Endodermal cell (in vitro differentiated cells): ENCODE data around the gene LRR1. TPM values are rescaled to one million over a fixed set of nuclear protein-coding genes. Genes with fewer than 3 reads are reported as not detected.

Experiments used
- DNase-seq: peaks from one replicate; pipeline ENCODE4 v3.0.0-alpha.2; 2017
- H3K27ac ChIP-seq: 2 replicates; pipeline ENCODE4 v1.5.1; 2013; ENCODE audit warnings: mild to moderate bottlenecking, low read depth, low read length, moderate library complexity
- H3K27me3 ChIP-seq: 2 replicates; pipeline ENCODE4 v1.6.1; 2013; ENCODE audit warnings: mild to moderate bottlenecking, low read length, moderate library complexity; ENCODE audit not compliant: insufficient read depth, control insufficient read depth, poor library complexity, severe bottlenecking
- H3K36me3 ChIP-seq: 2 replicates; pipeline ENCODE4 v1.7.0; 2013; ENCODE audit warnings: mild to moderate bottlenecking, low read length, moderate library complexity; ENCODE audit not compliant: control insufficient read depth, insufficient read depth
- H3K4me1 ChIP-seq: one replicate; pipeline ENCODE4 v1.7.0; 2013; ENCODE audit warnings: low read length; ENCODE audit not compliant: control insufficient read depth, insufficient read depth
- H3K4me3 ChIP-seq: 2 replicates; pipeline ENCODE4 v1.5.1; 2013; ENCODE audit warnings: mild to moderate bottlenecking, low read length, moderate library complexity
- H3K9ac ChIP-seq: 2 replicates; pipeline ENCODE4 v1.6.1; 2013; ENCODE audit warnings: mild to moderate bottlenecking, low read length, moderate library complexity; ENCODE audit not compliant: poor library complexity, severe bottlenecking; ENCODE audit errors: extremely low read depth
- H3K9me3 ChIP-seq: 2 replicates; pipeline ENCODE4 v1.6.1; 2013; ENCODE audit warnings: mild to moderate bottlenecking, low read length, moderate library complexity; ENCODE audit not compliant: control insufficient read depth
- H3K27ac Mint-ChIP-seq: 2 replicates; pipeline ENCODE4 v1.8.0; 2020; ENCODE audit warnings: mixed read lengths
- H3K27me3 Mint-ChIP-seq: 2 replicates; pipeline ENCODE4 v1.8.0; 2021; ENCODE audit warnings: mild to moderate bottlenecking, mixed read lengths; ENCODE audit not compliant: insufficient read depth
- H3K36me3 Mint-ChIP-seq: 2 replicates; pipeline ENCODE4 v1.8.0; 2020; ENCODE audit warnings: low read depth, mixed read lengths
- H3K4me1 Mint-ChIP-seq: 2 replicates; pipeline ENCODE4 v1.8.0; 2020; ENCODE audit warnings: mixed read lengths
- H3K4me3 Mint-ChIP-seq: 2 replicates; pipeline ENCODE4 v1.8.0; 2020; ENCODE audit warnings: mild to moderate bottlenecking, moderate library complexity, mixed read lengths
- H3K9me3 Mint-ChIP-seq: 2 replicates; pipeline ENCODE4 v1.8.0; 2020; ENCODE audit warnings: mild to moderate bottlenecking, mixed read lengths
- CTCF ChIP-seq: fragments of 200-600 bp; sonication (generic); conservative IDR thresholded peaks from 2 replicates; pipeline ENCODE4 v1.5.0; 2021; ENCODE audit warnings: antibody characterized with exemption, mild to moderate bottlenecking
- WGBS, 2 experiments: methylation state at CpG; one replicate each; pipeline versions ENCODE4 v1.1.5 to v1.1.7; 2013; ENCODE audit warnings: missing lambda C conversion rate in 2 of 2, mixed read lengths in 1 of 2; ENCODE audit not compliant: insufficient coverage in 1 of 2, insufficient read length in 1 of 2; 5-methylcytosine and 5-hydroxymethylcytosine counted together
- total RNA-seq, 2 donors: library from RNA; stranded (reverse); fragmentation: NEBNext Ultra II Directional in 1 of 2; extraction: Animal tissue kit (Norgen Biotek cat#: 25700) in 1 of 2; gene quantifications; 2 replicates in 1 of 2; 3 replicates in 1 of 2; pipeline ENCODE4 v1.2.1, GENCODE V29; 2021

LRR1 gene
- total RNA-seq, 2 donors from 2014 or later: 20.4 to 22.9 TPM

GRCh38 chr14:49593016-49593415 is 5.7 kb upstream of the LRR1 start:
- H3K4me3 Mint-ChIP-seq: no peak overlapping the region
- H3K27ac ChIP-seq: no peak overlapping the region
- no peak for TF ChIP-seq CTCF
- no peaks in the 10 kb centered on the region for H3K36me3 Mint-ChIP-seq
- H3K9ac ChIP-seq: no peak overlapping the region
- no peaks in the 10 kb centered on the region for H3K4me1 ChIP-seq
- H3K27ac Mint-ChIP-seq: no peak overlapping the region
- H3K36me3 ChIP-seq: no peaks in the 10 kb centered on the region
- H3K9me3 ChIP-seq: no peaks in the 10 kb centered on the region
- 97% methylated on average over 3 of the region's 3 CpGs; no CpG with 5 or more reads in 1 of the 2 experiments for WGBS, 2 experiments
- peaks cover 5% of the 10 kb centered on the region for H3K4me1 Mint-ChIP-seq
- no peak for DNase-seq
- H3K27me3 ChIP-seq: no peaks in the 10 kb centered on the region
- no peak overlapping the region for H3K4me3 ChIP-seq
- peaks cover 7% of the 10 kb centered on the region for H3K27me3 Mint-ChIP-seq
- no peaks in the 10 kb centered on the region for H3K9me3 Mint-ChIP-seq

- Mint-ChIP-seq H3K4me1 (peaks cover 5% of the 10 kb centered on the region), H3K36me3 (no peaks in the 10 kb centered on the region), H3K27ac (no peak overlapping the region), H3K4me3 (no peak overlapping the region), H3K9me3 (no peaks in the 10 kb centered on the region), H3K27me3 (peaks cover 7% of the 10 kb centered on the region)
- no peak overlapping the region for H3K27ac ChIP-seq
- no peaks in the 10 kb centered on the region for H3K36me3 ChIP-seq
- 85 to 100% methylated on average over 3 to 4 of the region's 4 CpGs for whole genome bisulfite sequencing, 2 experiments
- H3K9ac ChIP-seq: no peak overlapping the region
- H3K27me3 ChIP-seq: no peaks in the 10 kb centered on the region
- H3K4me3 ChIP-seq: no peak overlapping the region
- DNase-seq: no peak
- no peaks in the 10 kb centered on the region for H3K4me1 ChIP-seq
- H3K9me3 ChIP-seq: no peaks in the 10 kb centered on the region
- TF ChIP-seq CTCF: no peak
Measured at GRCh38 chr14:49594347-49595091, 4.2 kb upstream of the LRR1 start.

GRCh38 chr14:49598189-49598484 is 603 bp upstream of the LRR1 start:
- H3K27ac Mint-ChIP-seq: peak overlapping the region; percentile 97
- Histone ChIP-seq H3K9me3 (no peaks in the 10 kb centered on the region), H3K9ac (peak overlapping the region; percentile 87), H3K27me3 (no peaks in the 10 kb centered on the region), H3K4me1 (no peaks in the 10 kb centered on the region), H3K4me3 (peak overlapping the region; percentile 96), H3K36me3 (peaks cover 6% of the 10 kb centered on the region), H3K27ac (peak overlapping the region; percentile 92)
- H3K36me3 Mint-ChIP-seq: peaks cover 6% of the 10 kb centered on the region
- peaks cover 7% of the 10 kb centered on the region for H3K27me3 Mint-ChIP-seq
- H3K4me3 Mint-ChIP-seq: peak overlapping the region; percentile 89
- WGBS, 2 experiments: 1 to 4% methylated on average over 8 to 15 of the region's 15 CpGs
- TF ChIP-seq CTCF: no peak
- peaks cover 9% of the 10 kb centered on the region for H3K4me1 Mint-ChIP-seq
- H3K9me3 Mint-ChIP-seq: no peaks in the 10 kb centered on the region
- DNase-seq: no peak
